Uterus (tissue), 4 donors: ENCODE data around the gene ANG. TPM values are rescaled to one million over a fixed set of nuclear protein-coding genes. Genes with fewer than 3 reads are reported as not detected.

Experiments
- DNase-seq, 2 donors: peaks; one replicate each; pipeline ENCODE4 v3.0.0-alpha.2; 2019 to 2020
- H3K27ac ChIP-seq, 2 donors: fragments of 200-600 bp; sonication (generic); 1 replicate in 1 of 2; 2 replicates in 1 of 2; pipeline ENCODE4 v1.5.1; 2016 to 2018
- H3K27me3 ChIP-seq, 2 donors: fragments of 200-600 bp; sonication (generic); one replicate each; pipeline ENCODE4 v1.5.1; 2018 to 2019; ENCODE audit warnings: control low read depth in 1 of 2
- H3K36me3 ChIP-seq, 2 donors: fragments of 200-600 bp; sonication (generic); one replicate each; pipeline ENCODE4 v1.5.1; 2019; ENCODE audit warnings: control low read depth in 1 of 2
- H3K4me1 ChIP-seq, 2 donors: fragments of 200-600 bp; sonication (generic); one replicate each; pipeline ENCODE4 v1.5.1; 2018 to 2019; ENCODE audit warnings: control low read depth in 1 of 2
- H3K4me3 ChIP-seq, 2 donors: fragments of 200-600 bp; sonication (generic); 1 replicate in 1 of 2; 2 replicates in 1 of 2; pipeline ENCODE4 v1.5.1; 2018 to 2019; ENCODE audit warnings: mild to moderate bottlenecking in 1 of 2
- H3K9me3 ChIP-seq, 2 donors: fragments of 200-600 bp; sonication (generic); one replicate each; pipeline ENCODE4 v1.5.1; 2019; ENCODE audit warnings: control low read depth in 1 of 2
- CTCF ChIP-seq, 4 experiments: fragments of 200-600 bp in 2 of 4; fragments of 450-650 bp in 2 of 4; sonication (generic) in 2 of 4; IDR thresholded peaks; one replicate each; pipeline ENCODE4 v1.5.1; 2016 to 2019; ENCODE audit warnings: antibody characterized with exemption in 4 of 4, mild to moderate bottlenecking in 2 of 4, moderate library complexity in 1 of 4
- POLR2A ChIP-seq, 2 donors: fragments of 450-650 bp; IDR thresholded peaks; one replicate each; pipeline ENCODE4 v1.6.1; 2016; ENCODE audit warnings: antibody characterized with exemption in 2 of 2, mild to moderate bottlenecking in 1 of 2, moderate library complexity in 1 of 2
- intact Hi-C: fragments of 100-400 bp; cut with DNase I; formaldehyde crosslinking; loops from one replicate; pipeline ENCODE4 v1.15.1; 2023; ENCODE audit warnings: low total_unique reads
- total RNA-seq, 4 donors: library from RNA; depleted of rRNA in 3 of 4; stranded (reverse); fragments of >200 nt in 3 of 4; gene quantifications; one replicate each; pipeline versions ENCODE4 v1.1.0 to v1.2.4, GENCODE V29; 2014 to 2023
- donor health status: DM: yes; HTN: yes; CAD: no.

ANG gene
- total RNA-seq, 4 donors from 2014 or later: 4.2 to 20.8 (median 12.2) TPM

- H3K9me3 ChIP-seq: no peaks in the 10 kb centered on the region
- H3K27me3 ChIP-seq: peaks cover 0 to 3% of the 10 kb centered on the region in 2 donors
- intact Hi-C loops: no loop called here
- TF ChIP-seq POLR2A (IDR thresholded peaks at IDR 0.05): no peak
- TF ChIP-seq CTCF (IDR thresholded peaks at IDR 0.05): no peak
- H3K4me1 ChIP-seq: no peaks in the 10 kb centered on the region
- no peak overlapping the region for H3K27ac ChIP-seq
- no peak for DNase-seq
- no peaks in the 10 kb centered on the region for H3K36me3 ChIP-seq
- H3K4me3 ChIP-seq: no peak overlapping the region
Measured at GRCh38 chr14:20645481-20645880, 43.1 kb upstream of the ANG start.

- DNase-seq: peak in 1 of 2 donors; percentile 23
- H3K4me1 ChIP-seq: no peaks in the 10 kb centered on the region
- no peak for TF ChIP-seq POLR2A (IDR thresholded peaks at IDR 0.05)
- no peak overlapping the region for H3K27ac ChIP-seq
- intact Hi-C loops: no loop called here
- no peak overlapping the region for H3K4me3 ChIP-seq
- H3K27me3 ChIP-seq: peaks cover 0 to 50% of the 10 kb centered on the region in 2 donors
- no peaks in the 10 kb centered on the region for H3K9me3 ChIP-seq
- no peaks in the 10 kb centered on the region for H3K36me3 ChIP-seq
Measured at GRCh38 chr14:20652996-20653975, 35.3 kb upstream of the ANG start.

- Histone ChIP-seq H3K27me3 (peaks cover 0 to 57% of the 10 kb centered on the region in 2 donors), H3K4me1 (no peaks in the 10 kb centered on the region)
- intact Hi-C loops: no loop called here
Measured at GRCh38 chr14:20655851-20656250, 32.7 kb upstream of the ANG start.

GRCh38 chr14:20656274-20656673 lies 32.3 kb upstream of the ANG start:
- no peaks in the 10 kb centered on the region for H3K9me3 ChIP-seq
- H3K36me3 ChIP-seq: no peaks in the 10 kb centered on the region
- DNase-seq: no peak
- H3K4me1 ChIP-seq: no peaks in the 10 kb centered on the region
- peaks cover 0 to 52% of the 10 kb centered on the region in 2 donors for H3K27me3 ChIP-seq
- TF ChIP-seq POLR2A (IDR thresholded peaks at IDR 0.05) (no peak), CTCF (IDR thresholded peaks at IDR 0.05) (no peak)
- intact Hi-C loops: no loop called here
- H3K27ac ChIP-seq: no peak overlapping the region
- no peak overlapping the region for H3K4me3 ChIP-seq

More at GRCh38 chr14:20655851-20656250, 32.7 kb upstream of the ANG start:
- no peak overlapping the region for H3K4me3 ChIP-seq
- no peak for TF ChIP-seq POLR2A (IDR thresholded peaks at IDR 0.05)
- TF ChIP-seq CTCF (IDR thresholded peaks at IDR 0.05): no peak
- DNase-seq: no peak
- H3K9me3 ChIP-seq: no peaks in the 10 kb centered on the region
- no peak overlapping the region for H3K27ac ChIP-seq
- no peaks in the 10 kb centered on the region for H3K36me3 ChIP-seq

GRCh38 chr14:20657216-20658211 lies 31.1 kb upstream of the ANG start:
- intact Hi-C loops: no loop called here

More at GRCh38 chr14:20657216-20658211, 31.1 kb upstream of the ANG start:
- TF ChIP-seq POLR2A (IDR thresholded peaks at IDR 0.05) (no peak), CTCF (IDR thresholded peaks at IDR 0.05) (no peak)
- Histone ChIP-seq H3K27ac (no peak overlapping the region), H3K27me3 (peaks cover 0 to 40% of the 10 kb centered on the region in 2 donors), H3K4me1 (no peaks in the 10 kb centered on the region), H3K36me3 (no peaks in the 10 kb centered on the region), H3K9me3 (no peaks in the 10 kb centered on the region), H3K4me3 (no peak overlapping the region)
- no peak for DNase-seq
